ENCODE results near the gene GABRG3.

GRCh38 chr15:27064080-27064479, 93.1 kb downstream of the GABRG3 start:
- TF ChIP-seq SP1 (IDR thresholded peaks at IDR 0.05), result no peak
- no peak for TF ChIP-seq CTCF (IDR thresholded peaks at IDR 0.05; ENCODE audit: low read depth, low read length, missing input control)
- no peak for TF ChIP-seq ATF3 (IDR thresholded peaks at IDR 0.05)
- no peak for TF ChIP-seq ZBTB33 (IDR thresholded peaks at IDR 0.05)
- TF ChIP-seq FOXA1 (IDR thresholded peaks at IDR 0.05), result no peak

All from liver (tissue), 3 donors.